Adipose tissue (tissue), 3 donors: ENCODE data around the gene COL26A1. TPM values are rescaled to one million over a fixed set of nuclear protein-coding genes. Genes with fewer than 3 reads are reported as not detected.

Experiments
- H3K27ac ChIP-seq: one replicate; pipeline ENCODE4 v1.5.1; 2013; ENCODE audit warnings: low read depth, low read length
- WGBS, 3 donors: extraction: QIAGEN DNeasy Blood & Tissue Kit; methylation state at CpG; one replicate each; pipeline ENCODE4 v1.1.7; 2013; 5-methylcytosine and 5-hydroxymethylcytosine counted together
- polyA plus RNA-seq, 3 donors: library from polyadenylated mRNA; stranded (reverse); fragments of 200-250 nt; gene quantifications; one replicate each; pipeline ENCODE4 v1.2.3, GENCODE V29; 2013
- donor health status: healthy with polysubstance abuse.
- donor health status: Bipolar disorder and iron deficiency.
- donor health status: healthy.

The COL26A1 gene
- polyA plus RNA-seq, 3 donors, result 0.01 to 1.1 (median 0.11) TPM

GRCh38 chr7:101397770-101398324 is 35.2 kb downstream of the COL26A1 start:
- no peak overlapping the region for H3K27ac ChIP-seq
- WGBS, 3 donors, result 65 to 78% (median 73%) methylated on average over 1 of the region's 1 CpG

DNA sequence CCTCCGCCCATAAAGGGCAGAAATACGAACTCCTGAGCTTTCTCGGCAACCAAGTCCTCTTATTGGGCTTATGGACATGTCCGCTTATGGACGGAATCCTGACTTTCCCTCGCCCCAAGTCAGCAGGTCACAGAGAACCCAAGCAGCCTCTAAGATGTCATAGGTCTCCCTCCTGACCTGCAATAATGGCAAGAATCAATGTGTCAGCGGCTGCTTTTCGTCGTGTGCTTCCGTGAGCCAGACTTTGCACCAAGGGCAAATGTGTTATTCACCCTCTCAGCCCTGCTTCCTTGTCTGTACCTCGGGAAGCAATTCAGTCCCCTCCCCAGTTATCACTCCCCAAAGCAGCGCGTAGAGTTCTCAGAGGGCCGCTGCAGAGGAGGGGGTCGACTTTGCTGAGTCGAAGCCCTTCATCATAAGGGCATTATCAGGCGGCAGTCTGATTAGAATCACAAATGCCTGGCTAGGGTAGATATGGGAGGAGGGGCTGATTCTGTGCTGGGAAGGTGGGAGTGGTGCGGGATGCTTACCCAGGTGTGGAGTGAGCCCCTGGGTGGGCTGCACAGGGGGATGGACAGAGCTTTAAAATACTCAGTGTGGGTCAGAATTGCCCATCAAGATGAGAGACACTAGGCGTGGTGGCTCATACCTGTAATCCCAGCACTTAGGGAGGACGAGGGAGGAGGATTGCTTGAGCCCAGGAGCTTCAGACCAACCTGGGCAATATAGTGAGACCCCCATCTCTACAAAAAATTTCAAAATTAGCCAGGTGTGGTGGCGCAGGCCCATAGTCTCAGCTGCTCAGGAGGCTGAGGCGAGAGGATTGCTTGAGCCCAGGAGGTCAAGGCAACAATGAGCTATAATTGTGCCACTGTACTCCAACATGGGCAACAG is 36.0 kb downstream of the COL26A1 start:
- WGBS, 3 donors, result 65 to 81% (median 73%) methylated on average over 21 to 22 of the region's 22 CpGs

DNA sequence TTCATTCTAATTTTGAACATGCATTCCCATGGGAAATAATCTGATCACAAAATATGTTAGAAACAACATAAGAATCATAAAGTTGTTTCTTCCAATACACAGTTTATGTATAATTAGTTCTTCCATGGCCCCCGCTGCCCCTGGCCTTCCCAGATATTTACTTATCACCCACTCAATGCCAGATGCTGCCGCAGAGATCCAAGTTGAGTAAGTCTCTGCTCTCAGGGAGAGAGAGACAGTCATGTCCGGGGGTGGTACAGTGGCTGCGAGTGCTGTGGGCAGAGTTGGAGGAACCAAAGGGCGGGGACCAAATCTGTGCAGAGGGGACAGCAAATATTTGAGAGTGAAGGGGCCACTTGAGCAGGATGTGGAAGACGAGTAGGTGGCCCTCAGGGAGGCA is 37.1 kb downstream of the COL26A1 start:
- 57 to 70% (median 61%) methylated on average over 6 of the region's 6 CpGs for WGBS, 3 donors

More for the DNA sequence above, 36.0 kb downstream of the COL26A1 start:
- no peak overlapping the region for H3K27ac ChIP-seq

DNA sequence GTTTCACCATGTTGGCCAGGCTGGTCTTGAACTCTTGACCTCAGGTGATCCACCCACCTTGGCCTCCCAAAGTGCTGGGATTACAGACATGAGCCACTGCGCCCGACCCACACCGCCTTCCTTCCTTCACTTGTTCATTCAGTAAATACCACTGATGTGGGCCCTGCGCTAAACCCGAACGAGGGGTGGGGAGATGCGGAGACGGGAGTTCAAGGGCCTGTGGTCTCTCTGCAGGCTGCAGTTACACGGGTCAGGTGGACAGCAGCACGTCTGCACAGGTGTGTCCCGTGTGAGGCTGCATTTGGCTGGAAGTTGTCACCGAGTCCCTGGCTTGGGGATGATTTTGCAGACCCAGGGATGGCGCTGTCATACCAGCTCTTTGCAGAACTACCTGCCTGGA is 38.1 kb downstream of the COL26A1 start:
- H3K27ac ChIP-seq, result no peak overlapping the region
- 88 to 91% (median 90%) methylated on average over 13 of the region's 13 CpGs for WGBS, 3 donors

More for the DNA sequence above, 37.1 kb downstream of the COL26A1 start:
- no peak overlapping the region for H3K27ac ChIP-seq

- H3K27ac ChIP-seq, result no peak overlapping the region
- WGBS, 3 donors, result 43 to 59% (median 52%) methylated on average over 7 of the region's 7 CpGs
These were observed 38.9 kb downstream of the COL26A1 start for GRCh38 chr7:101401390-101402080.

- no peak overlapping the region for H3K27ac ChIP-seq
- WGBS, 3 donors, result 28 to 45% (median 31%) methylated on average over 12 of the region's 12 CpGs
These were observed 39.6 kb downstream of the COL26A1 start for GRCh38 chr7:101402081-101402779.

DNA sequence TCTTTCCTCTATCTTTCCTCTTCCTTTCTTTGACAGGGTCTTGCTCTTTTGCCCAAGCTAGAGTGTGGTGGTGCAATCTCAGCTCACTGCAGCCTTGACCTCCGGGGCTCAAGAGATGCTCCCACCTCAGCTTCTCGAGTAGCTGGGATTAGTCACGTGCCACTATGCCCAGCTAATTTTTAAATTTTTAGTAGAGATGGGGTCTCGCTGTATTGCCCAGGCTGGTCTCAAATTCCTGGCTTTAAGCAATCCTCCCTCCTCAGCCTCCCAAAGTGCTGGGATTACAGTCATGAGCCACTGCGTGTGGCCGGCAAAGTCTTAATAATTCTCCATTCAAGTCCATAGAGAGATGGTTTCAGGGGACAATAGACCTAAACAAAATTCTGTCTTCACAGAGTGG is 40.2 kb downstream of the COL26A1 start:
- 58 to 75% (median 71%) methylated on average over 6 of the region's 6 CpGs for WGBS, 3 donors
- H3K27ac ChIP-seq, result no peak overlapping the region

GRCh38 chr7:101405474-101406067 is 42.9 kb downstream of the COL26A1 start:
- no peak overlapping the region for H3K27ac ChIP-seq
- 74 to 81% (median 79%) methylated on average over 16 of the region's 16 CpGs for WGBS, 3 donors

DNA sequence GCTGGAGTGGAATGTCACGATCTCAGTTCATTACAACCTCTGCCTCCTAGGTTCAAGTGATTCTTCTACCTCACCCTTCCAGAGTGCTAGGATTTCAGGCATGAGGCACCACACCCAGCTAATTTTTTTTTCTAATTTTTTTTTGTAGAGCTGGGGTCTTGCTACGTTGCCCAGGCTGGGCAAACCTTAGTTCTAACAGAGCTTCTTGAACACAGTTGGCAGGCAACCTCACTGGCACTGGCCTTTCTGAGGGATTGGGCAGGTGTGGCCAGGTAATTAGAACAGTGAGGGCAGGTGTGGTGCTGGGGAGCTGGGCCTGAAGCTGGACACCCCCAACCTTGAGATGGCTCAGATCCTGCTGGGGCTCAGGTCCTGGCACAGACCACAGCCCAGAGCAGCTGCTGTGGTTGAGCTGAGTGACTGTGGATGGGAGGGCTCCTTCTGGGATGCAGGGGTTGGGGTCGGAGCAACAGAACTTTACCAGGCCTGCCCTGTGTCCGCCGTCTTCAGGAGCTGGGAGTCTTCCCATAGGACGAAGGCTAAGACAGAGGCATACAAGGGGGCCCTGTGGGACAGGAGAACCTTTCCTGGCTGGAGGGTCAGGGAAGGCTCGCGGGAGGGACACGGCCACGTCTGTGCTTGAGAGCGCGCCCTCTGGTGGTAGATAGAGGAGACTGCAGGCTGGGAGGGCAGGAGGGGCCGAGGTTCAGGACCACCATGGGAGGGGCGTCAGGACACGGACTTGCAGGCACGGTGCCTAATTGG is 48.2 kb downstream of the COL26A1 start:
- 17 to 25% (median 17%) methylated on average over 16 of the region's 16 CpGs for WGBS, 3 donors
- H3K27ac ChIP-seq, result no peak overlapping the region

- H3K27ac ChIP-seq, result no peak overlapping the region
- WGBS, 3 donors, result 21 to 45% (median 22%) methylated on average over 4 of the region's 4 CpGs
These were observed 48.8 kb downstream of the COL26A1 start for GRCh38 chr7:101411508-101411874.

DNA sequence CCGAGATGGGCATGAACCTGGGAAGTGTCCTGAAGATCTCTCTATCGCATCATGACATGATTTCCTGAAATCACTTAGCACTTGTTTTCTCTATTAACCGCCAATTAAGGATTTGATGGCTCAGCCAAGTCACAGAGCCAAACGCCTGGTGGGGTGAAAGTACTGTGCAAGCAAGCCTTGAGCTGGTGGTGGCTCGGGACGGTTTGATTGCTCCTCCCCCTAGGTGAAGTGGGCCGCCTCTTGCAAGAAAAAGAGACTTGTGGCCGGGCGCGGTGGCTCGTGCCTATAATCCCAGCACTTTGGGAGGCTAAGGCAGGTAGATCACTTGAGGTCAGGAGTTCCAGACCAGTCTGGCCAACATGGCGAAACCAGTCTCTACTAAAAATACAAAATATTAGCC is 50.3 kb downstream of the COL26A1 start:
- no peak overlapping the region for H3K27ac ChIP-seq
- 76 to 91% (median 83%) methylated on average over 12 of the region's 12 CpGs for WGBS, 3 donors

DNA sequence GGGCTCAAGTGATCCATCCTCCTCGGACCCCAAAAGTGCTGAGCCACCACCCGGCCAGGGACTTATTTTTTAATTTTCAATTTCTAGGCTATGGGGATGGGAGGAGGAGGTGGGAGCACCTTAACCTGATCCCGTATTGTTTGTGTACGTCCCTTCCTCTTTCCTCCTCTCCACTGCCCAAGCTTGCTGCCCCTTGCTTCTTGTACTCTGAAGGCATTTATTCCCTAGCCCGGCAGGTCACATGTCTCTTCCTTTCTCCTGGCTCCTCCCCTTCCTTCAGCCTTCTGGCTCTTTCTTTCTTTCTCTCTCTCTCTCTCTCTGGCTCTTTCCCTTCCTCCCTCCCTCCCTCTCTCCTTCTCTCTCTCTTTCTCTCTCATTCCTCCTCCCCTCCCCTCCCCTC is 56.0 kb downstream of the COL26A1 start:
- H3K27ac ChIP-seq, result no peak overlapping the region
- 47 to 61% (median 53%) methylated on average over 5 of the region's 5 CpGs for WGBS, 3 donors

GRCh38 chr7:101419831-101420230 is 57.2 kb downstream of the COL26A1 start:
- WGBS, 3 donors, result 89 to 95% (median 92%) methylated on average over 16 of the region's 16 CpGs

GRCh38 chr7:101420436-101420835 is 57.8 kb downstream of the COL26A1 start:
- 56 to 68% (median 65%) methylated on average over 4 to 5 of the region's 5 CpGs for WGBS, 3 donors

More at GRCh38 chr7:101419831-101420230, 57.2 kb downstream of the COL26A1 start:
- H3K27ac ChIP-seq, result no peak overlapping the region

GRCh38 chr7:101422356-101423195 is 59.9 kb downstream of the COL26A1 start:
- 87 to 91% (median 90%) methylated on average over 11 of the region's 11 CpGs for WGBS, 3 donors
- H3K27ac ChIP-seq, result no peak overlapping the region

More at GRCh38 chr7:101420436-101420835, 57.8 kb downstream of the COL26A1 start:
- H3K27ac ChIP-seq, result no peak overlapping the region

DNA sequence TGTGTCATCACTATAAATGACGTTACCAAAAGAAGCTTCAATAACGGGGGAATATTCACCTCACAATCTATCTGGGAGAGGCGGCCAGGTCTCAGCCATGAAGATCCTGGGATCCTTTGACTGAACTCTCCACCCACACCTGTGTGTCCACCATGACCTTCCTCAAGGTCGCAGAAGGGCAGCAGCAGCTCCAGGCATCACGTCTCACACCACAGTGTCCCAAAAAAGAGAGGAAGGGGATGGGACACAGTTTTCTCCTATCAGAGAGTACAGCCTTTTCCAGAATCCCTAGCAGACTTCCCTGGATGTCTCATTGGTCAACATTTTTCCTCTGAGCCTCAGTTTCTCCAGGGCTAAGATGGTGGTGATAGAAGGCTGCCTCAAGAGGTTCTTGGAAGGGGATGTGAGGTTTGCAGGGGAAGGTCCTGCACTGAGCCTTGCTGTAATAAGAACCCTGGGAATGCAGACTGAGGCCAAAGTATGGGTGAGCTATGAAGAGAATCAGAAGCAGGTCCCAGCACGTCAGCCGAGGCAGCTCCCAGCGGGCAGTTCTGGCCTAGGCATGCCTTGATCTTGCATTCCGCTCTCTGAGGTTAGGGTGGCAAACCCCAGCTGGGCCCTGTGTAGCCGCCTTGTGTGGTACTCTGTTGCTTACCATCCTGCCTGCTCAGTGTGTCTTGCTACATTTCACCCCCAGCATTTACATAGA is 63.8 kb downstream of the COL26A1 start:
- H3K27ac ChIP-seq, result no peak overlapping the region
- 81 to 87% (median 86%) methylated on average over 10 of the region's 10 CpGs for WGBS, 3 donors
